IPS-15b (cell line): ENCODE data around the gene ACAP1.

Experiments used
- H3K27me3 ChIP-seq: one replicate; pipeline ENCODE4 v1.6.1; 2013; ENCODE audit warnings: low read length; ENCODE audit not compliant: control insufficient read depth, insufficient read depth
- H3K36me3 ChIP-seq: one replicate; pipeline ENCODE4 v1.6.1; 2013; ENCODE audit warnings: low read length; ENCODE audit not compliant: control insufficient read depth, insufficient read depth
- H3K4me1 ChIP-seq: one replicate; pipeline ENCODE4 v1.6.1; 2013; ENCODE audit warnings: mild to moderate bottlenecking, low read length; ENCODE audit not compliant: control insufficient read depth, insufficient read depth
- H3K4me3 ChIP-seq: one replicate; pipeline ENCODE4 v1.5.1; 2013; ENCODE audit warnings: low read depth, low read length
- H3K9ac ChIP-seq: one replicate; pipeline ENCODE4 v1.6.1; 2013; ENCODE audit warnings: low read depth, mild to moderate bottlenecking, low read length
- H3K9me3 ChIP-seq: one replicate; pipeline ENCODE4 v1.6.1; 2013; ENCODE audit warnings: mild to moderate bottlenecking, low read length; ENCODE audit not compliant: control insufficient read depth, insufficient read depth

The ACAP1 gene

GRCh38 chr17:7336240-7337175, at the start of gene ACAP1:
ACAP1 (plus strand) TSS chr17:7336529; CDS start chr17:7336735, 206 bp downstream.
- H3K4me1 ChIP-seq = peaks cover 10% of the 10 kb centered on the region
- no peaks in the 10 kb centered on the region for H3K36me3 ChIP-seq
- H3K27me3 ChIP-seq = no peaks in the 10 kb centered on the region
- peak within 1 kb of the TSS; percentile 41 for H3K9ac ChIP-seq
- no peaks in the 10 kb centered on the region for H3K9me3 ChIP-seq
- H3K4me3 ChIP-seq = peak within 1 kb of the TSS; percentile 31

GRCh38 chr17:7289256-7290032, 46.9 kb upstream of the ACAP1 start:
- H3K9me3 ChIP-seq = no peaks in the 10 kb centered on the region

GRCh38 chr17:7290166-7290565, 46.2 kb upstream of the ACAP1 start:
- Histone ChIP-seq H3K27me3 (no peaks in the 10 kb centered on the region), H3K9me3 (no peaks in the 10 kb centered on the region), H3K4me3 (no peak overlapping the region), H3K36me3 (peaks cover 18% of the 10 kb centered on the region), H3K9ac (no peak overlapping the region), H3K4me1 (peaks cover 4% of the 10 kb centered on the region)

More at GRCh38 chr17:7289256-7290032, 46.9 kb upstream of the ACAP1 start:
- H3K4me1 ChIP-seq = peaks cover 4% of the 10 kb centered on the region
- H3K4me3 ChIP-seq = no peak overlapping the region
- no peaks in the 10 kb centered on the region for H3K27me3 ChIP-seq
- no peak overlapping the region for H3K9ac ChIP-seq
- peaks cover 24% of the 10 kb centered on the region for H3K36me3 ChIP-seq

- H3K27me3 ChIP-seq = peaks cover 2% of the 10 kb centered on the region
Observed at GRCh38 chr17:7290685-7291084, 45.6 kb upstream of the ACAP1 start.

GRCh38 chr17:7292194-7292593, 44.1 kb upstream of the ACAP1 start:
- H3K27me3 ChIP-seq = peaks cover 6% of the 10 kb centered on the region
- H3K9ac ChIP-seq = no peak overlapping the region
- no peak overlapping the region for H3K4me3 ChIP-seq
- H3K36me3 ChIP-seq = peaks cover 3% of the 10 kb centered on the region
- H3K9me3 ChIP-seq = no peaks in the 10 kb centered on the region
- H3K4me1 ChIP-seq = peaks cover 6% of the 10 kb centered on the region

More at GRCh38 chr17:7290685-7291084, 45.6 kb upstream of the ACAP1 start:
- no peak overlapping the region for H3K9ac ChIP-seq
- no peak overlapping the region for H3K4me3 ChIP-seq
- peaks cover 4% of the 10 kb centered on the region for H3K4me1 ChIP-seq
- peaks cover 13% of the 10 kb centered on the region for H3K36me3 ChIP-seq
- H3K9me3 ChIP-seq = no peaks in the 10 kb centered on the region

- H3K9me3 ChIP-seq = no peaks in the 10 kb centered on the region
- H3K9ac ChIP-seq = no peak overlapping the region
- peaks cover 2% of the 10 kb centered on the region for H3K36me3 ChIP-seq
- no peak overlapping the region for H3K4me3 ChIP-seq
- peaks cover 6% of the 10 kb centered on the region for H3K27me3 ChIP-seq
- peaks cover 6% of the 10 kb centered on the region for H3K4me1 ChIP-seq
Observed at GRCh38 chr17:7292729-7293128, 43.6 kb upstream of the ACAP1 start.

GRCh38 chr17:7293159-7293558, 43.2 kb upstream of the ACAP1 start:
- peaks cover 6% of the 10 kb centered on the region for H3K4me1 ChIP-seq
- H3K36me3 ChIP-seq = no peaks in the 10 kb centered on the region
- H3K9me3 ChIP-seq = no peaks in the 10 kb centered on the region
- H3K4me3 ChIP-seq = peak overlapping the region; percentile 48
- H3K27me3 ChIP-seq = peaks cover 6% of the 10 kb centered on the region
- no peak overlapping the region for H3K9ac ChIP-seq

- Histone ChIP-seq H3K4me3 (peak overlapping the region; percentile 48), H3K9ac (no peak overlapping the region), H3K36me3 (no peaks in the 10 kb centered on the region), H3K4me1 (peaks cover 6% of the 10 kb centered on the region), H3K27me3 (peaks cover 6% of the 10 kb centered on the region), H3K9me3 (no peaks in the 10 kb centered on the region)
Observed at GRCh38 chr17:7293816-7294613, 42.3 kb upstream of the ACAP1 start.

- peaks cover 6% of the 10 kb centered on the region for H3K4me1 ChIP-seq
- H3K9me3 ChIP-seq = no peaks in the 10 kb centered on the region
- peaks cover 6% of the 10 kb centered on the region for H3K27me3 ChIP-seq
- no peak within 1 kb of the TSS for H3K9ac ChIP-seq
- no peaks in the 10 kb centered on the region for H3K36me3 ChIP-seq
- H3K4me3 ChIP-seq = peak within 1 kb of the TSS; percentile 71
Observed at GRCh38 chr17:7294614-7295153, 41.6 kb upstream of the ACAP1 start, which contains the start of gene YBX2. YBX2 (minus strand) TSS chr17:7294639; CDS start chr17:7294500, 139 bp downstream.

GRCh38 chr17:7295230-7296180, 40.8 kb upstream of the ACAP1 start:
- Histone ChIP-seq H3K9me3 (no peaks in the 10 kb centered on the region), H3K4me1 (peaks cover 6% of the 10 kb centered on the region), H3K27me3 (peaks cover 6% of the 10 kb centered on the region), H3K36me3 (no peaks in the 10 kb centered on the region), H3K4me3 (peak overlapping the region; percentile 71), H3K9ac (no peak overlapping the region)
